Measurements from ENCODE around the gene NUDT4B. TPM values are rescaled to one million over a fixed set of nuclear protein-coding genes. Genes with fewer than 3 reads are reported as not detected.
"Not testable (repeated sequence)": the region's sequence is repeated elsewhere in the genome, so short reads cannot be mapped to it uniquely, and the experiment has no call there.

Gene NUDT4B
- total RNA-seq, 2 donors from 2014 or later, result not detected

DNA sequence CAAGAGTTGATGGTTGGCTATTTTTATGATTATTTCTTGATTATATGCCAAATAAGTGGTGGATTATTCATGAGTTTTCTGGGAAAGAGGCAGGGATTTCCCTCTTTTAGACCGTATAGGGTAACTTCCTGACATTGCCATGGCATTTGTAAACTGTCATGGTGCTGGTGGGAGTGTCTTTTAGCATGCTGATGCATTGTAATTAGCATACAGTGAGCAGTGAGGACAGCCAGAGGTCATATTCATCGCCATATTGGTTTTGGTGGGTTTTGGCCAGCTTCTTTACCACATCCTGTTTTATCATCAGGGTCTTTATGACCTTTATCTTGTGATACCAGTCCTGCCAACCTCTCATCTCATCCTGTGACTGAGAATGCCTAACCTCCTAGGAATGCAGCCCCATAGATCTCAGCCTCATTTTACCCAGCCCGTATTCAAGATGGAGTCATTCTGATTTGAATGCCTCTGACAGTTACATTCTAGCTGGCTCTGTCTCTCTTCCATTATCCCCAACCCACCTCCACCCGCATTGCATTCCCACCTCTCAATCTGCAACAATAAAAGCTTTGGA, 45.3 kb downstream of the NUDT4B start:
- H3K4me1 Mint-ChIP-seq; H3K36me3 Mint-ChIP-seq (ENCODE audit: low read depth); H3K9me3 ChIP-seq (ENCODE audit: control insufficient read depth, low read length, poor library complexity, severe bottlenecking); DNase-seq; H3K27ac Mint-ChIP-seq; H3K4me3 Mint-ChIP-seq; ATAC-seq; H3K27me3 Mint-ChIP-seq: not testable (repeated sequence)

Other genes starting within 250 kb of the NUDT4B start
- gene NBPF14, start 152.8 kb upstream of the NUDT4B start, total RNA-seq, result 10 to 100 TPM; 25.8 to 32.7 TPM
- gene PDE4DIP, start 95.7 kb downstream of the NUDT4B start, total RNA-seq, result 10 to 100 TPM; 36.2 to 43.2 TPM